Ishikawa (cell line): ENCODE results near the gene CYYR1.

ENCODE experiments used
- CEBPB ChIP-seq: IDR thresholded peaks from 2 replicates; pipeline ENCODE4 v1.6.1; 2012
- CREB1 ChIP-seq: IDR thresholded peaks from 2 replicates; pipeline ENCODE4 v1.6.1; 2012; ENCODE audit warnings: low read depth
- EGR1 ChIP-seq: IDR thresholded peaks from 2 replicates; pipeline ENCODE4 v1.6.1; 2012
- EP300 ChIP-seq: IDR thresholded peaks from 2 replicates; pipeline ENCODE4 v1.6.1; 2012; ENCODE audit warnings: borderline replicate concordance
- FOXM1 ChIP-seq: IDR thresholded peaks from 2 replicates; pipeline ENCODE4 v1.6.1; 2012; ENCODE audit warnings: low read depth, borderline replicate concordance
- NFIC ChIP-seq: IDR thresholded peaks from 2 replicates; pipeline ENCODE4 v1.6.1; 2012
- RAD21 ChIP-seq: IDR thresholded peaks from 2 replicates; pipeline ENCODE4 v1.6.1; 2012; ENCODE audit warnings: low read depth
- TAF1 ChIP-seq: IDR thresholded peaks from 2 replicates; pipeline ENCODE4 v1.6.1; 2012; ENCODE audit warnings: low read depth, mild to moderate bottlenecking
- TCF12 ChIP-seq: IDR thresholded peaks from 2 replicates; pipeline ENCODE4 v1.6.1; 2012; ENCODE audit warnings: low read depth
- TEAD4 ChIP-seq: IDR thresholded peaks from 2 replicates; pipeline ENCODE4 v1.6.1; 2012
- YY1 ChIP-seq: IDR thresholded peaks from 2 replicates; pipeline ENCODE4 v1.6.1; 2012; ENCODE audit warnings: low read depth
- ZBTB7A ChIP-seq: IDR thresholded peaks from 2 replicates; pipeline ENCODE4 v1.6.1; 2012; ENCODE audit warnings: low read depth
- TF ChIP-seq, protein P1 (sequence below): IDR thresholded peaks from 2 replicates; pipeline ENCODE4 v1.6.1; 2012
- TF ChIP-seq, protein P2 (sequence below): IDR thresholded peaks from 2 replicates; pipeline ENCODE4 v1.6.1; 2012; ENCODE audit warnings: low read depth, mild to moderate bottlenecking
- TF ChIP-seq, protein P3 (sequence below): IDR thresholded peaks from 2 replicates; pipeline ENCODE4 v1.6.1; 2012

Gene CYYR1

DNA sequence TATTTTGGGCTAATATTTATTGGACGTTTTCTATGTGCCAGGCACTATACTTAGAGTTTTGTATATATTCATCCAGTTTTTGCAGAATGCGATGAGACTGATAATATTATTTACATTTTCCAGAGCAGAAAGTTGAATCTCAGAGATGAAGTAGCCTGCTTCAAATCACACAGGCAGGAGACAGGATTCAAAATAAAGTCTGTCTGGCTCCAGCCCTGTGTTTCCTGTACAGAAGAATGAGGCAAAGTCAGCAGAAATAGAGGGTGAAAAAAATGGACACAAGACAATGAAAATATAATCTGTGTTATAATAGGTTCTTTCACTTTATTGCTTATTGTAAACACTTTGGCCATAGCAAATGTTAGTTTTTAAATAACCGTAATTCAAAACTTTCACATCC, 107.2 kb downstream of the CYYR1 start:
- no peak for TF ChIP-seq TAF1
- no peak for TF ChIP-seq TCF12
- TF ChIP-seq YY1, result no peak
- TF ChIP-seq, protein P1, sequence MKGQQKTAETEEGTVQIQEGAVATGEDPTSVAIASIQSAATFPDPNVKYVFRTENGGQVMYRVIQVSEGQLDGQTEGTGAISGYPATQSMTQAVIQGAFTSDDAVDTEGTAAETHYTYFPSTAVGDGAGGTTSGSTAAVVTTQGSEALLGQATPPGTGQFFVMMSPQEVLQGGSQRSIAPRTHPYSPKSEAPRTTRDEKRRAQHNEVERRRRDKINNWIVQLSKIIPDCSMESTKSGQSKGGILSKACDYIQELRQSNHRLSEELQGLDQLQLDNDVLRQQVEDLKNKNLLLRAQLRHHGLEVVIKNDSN, result no peak
- no peak for TF ChIP-seq CREB1
- no peak for TF ChIP-seq CEBPB
- TF ChIP-seq RAD21, result no peak
- TF ChIP-seq FOXM1, result no peak
- no peak for TF ChIP-seq EP300
- TF ChIP-seq NFIC, result no peak
- TF ChIP-seq EGR1, result no peak
- TF ChIP-seq ZBTB7A, result no peak
- TF ChIP-seq, protein P2, sequence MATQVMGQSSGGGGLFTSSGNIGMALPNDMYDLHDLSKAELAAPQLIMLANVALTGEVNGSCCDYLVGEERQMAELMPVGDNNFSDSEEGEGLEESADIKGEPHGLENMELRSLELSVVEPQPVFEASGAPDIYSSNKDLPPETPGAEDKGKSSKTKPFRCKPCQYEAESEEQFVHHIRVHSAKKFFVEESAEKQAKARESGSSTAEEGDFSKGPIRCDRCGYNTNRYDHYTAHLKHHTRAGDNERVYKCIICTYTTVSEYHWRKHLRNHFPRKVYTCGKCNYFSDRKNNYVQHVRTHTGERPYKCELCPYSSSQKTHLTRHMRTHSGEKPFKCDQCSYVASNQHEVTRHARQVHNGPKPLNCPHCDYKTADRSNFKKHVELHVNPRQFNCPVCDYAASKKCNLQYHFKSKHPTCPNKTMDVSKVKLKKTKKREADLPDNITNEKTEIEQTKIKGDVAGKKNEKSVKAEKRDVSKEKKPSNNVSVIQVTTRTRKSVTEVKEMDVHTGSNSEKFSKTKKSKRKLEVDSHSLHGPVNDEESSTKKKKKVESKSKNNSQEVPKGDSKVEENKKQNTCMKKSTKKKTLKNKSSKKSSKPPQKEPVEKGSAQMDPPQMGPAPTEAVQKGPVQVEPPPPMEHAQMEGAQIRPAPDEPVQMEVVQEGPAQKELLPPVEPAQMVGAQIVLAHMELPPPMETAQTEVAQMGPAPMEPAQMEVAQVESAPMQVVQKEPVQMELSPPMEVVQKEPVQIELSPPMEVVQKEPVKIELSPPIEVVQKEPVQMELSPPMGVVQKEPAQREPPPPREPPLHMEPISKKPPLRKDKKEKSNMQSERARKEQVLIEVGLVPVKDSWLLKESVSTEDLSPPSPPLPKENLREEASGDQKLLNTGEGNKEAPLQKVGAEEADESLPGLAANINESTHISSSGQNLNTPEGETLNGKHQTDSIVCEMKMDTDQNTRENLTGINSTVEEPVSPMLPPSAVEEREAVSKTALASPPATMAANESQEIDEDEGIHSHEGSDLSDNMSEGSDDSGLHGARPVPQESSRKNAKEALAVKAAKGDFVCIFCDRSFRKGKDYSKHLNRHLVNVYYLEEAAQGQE, result no peak
- TF ChIP-seq TEAD4, result no peak
- TF ChIP-seq, protein P3, sequence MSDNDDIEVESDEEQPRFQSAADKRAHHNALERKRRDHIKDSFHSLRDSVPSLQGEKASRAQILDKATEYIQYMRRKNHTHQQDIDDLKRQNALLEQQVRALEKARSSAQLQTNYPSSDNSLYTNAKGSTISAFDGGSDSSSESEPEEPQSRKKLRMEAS, result no peak

DNA sequence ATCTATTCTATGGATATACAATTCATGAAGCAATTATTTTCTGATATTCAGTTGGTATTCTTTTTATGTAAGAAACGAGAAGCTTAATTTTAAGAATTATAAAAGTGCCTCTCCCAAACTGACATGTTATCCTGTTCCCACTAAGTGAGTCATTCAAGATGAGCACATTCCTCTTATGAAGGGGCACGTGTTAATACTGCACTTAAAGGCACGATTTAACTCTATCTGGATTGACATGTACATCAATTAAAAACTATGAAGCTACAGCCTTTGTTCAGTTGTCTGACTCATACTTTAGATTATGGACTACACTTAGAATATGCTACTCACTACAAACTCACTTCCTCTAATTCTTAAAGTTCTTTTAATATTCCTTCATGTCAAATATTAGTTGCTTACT, 111.6 kb downstream of the CYYR1 start:
- TF ChIP-seq RAD21 (no peak), TAF1 (no peak), EP300 (no peak), FOXM1 (no peak), TEAD4 (no peak), ZBTB7A (no peak), CREB1 (no peak), YY1 (no peak)
- TF ChIP-seq, protein P2, result no peak
- TF ChIP-seq, protein P3, result no peak
- TF ChIP-seq, protein P1, result no peak

DNA sequence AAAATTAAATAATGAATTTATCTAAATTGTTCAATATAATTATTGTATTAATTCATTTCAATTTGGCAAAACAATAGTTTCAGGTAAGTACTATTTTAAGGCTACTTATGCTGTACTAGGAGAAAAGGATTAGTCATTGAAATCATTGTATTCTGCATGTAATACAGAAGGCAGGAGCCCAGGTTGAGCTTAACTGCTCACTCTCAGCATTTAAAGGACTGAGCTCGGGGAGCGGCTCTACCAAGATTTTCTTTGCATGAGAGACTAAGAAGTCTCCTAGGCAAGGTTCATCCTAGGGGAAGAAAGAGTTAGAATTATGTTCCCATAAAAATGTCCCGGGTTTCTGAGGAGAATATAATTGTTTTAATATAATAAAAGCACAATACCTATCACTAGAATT, 112.5 kb downstream of the CYYR1 start:
- TF ChIP-seq EP300 (no peak), CREB1 (no peak), NFIC (no peak), TEAD4 (no peak), TCF12 (no peak), YY1 (no peak), ZBTB7A (no peak), EGR1 (no peak), FOXM1 (no peak), RAD21 (no peak)
- TF ChIP-seq, protein P1, result no peak
- TF ChIP-seq, protein P3, result no peak
- TF ChIP-seq, protein P2, result no peak

DNA sequence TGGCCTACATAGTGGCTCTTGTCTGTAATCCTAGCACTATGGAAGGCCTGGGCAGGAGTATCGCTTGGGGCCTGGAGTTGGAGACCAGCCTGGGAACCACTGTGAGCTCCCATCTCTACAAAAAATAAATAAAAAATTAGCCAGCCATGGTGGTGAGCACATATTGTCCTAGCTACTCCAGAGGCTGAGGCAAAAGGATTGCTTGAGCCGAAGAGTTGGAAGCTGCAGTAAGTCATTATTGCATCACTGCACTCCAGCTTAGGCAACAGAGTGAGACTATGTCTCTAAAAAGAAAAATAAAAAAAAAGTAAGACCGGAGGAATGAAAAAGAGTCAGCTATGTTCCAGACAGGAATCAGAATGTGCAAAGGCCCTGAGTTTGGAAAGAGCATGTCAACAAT, 115.3 kb downstream of the CYYR1 start:
- TF ChIP-seq, protein P2, result no peak
- TF ChIP-seq CREB1 (no peak), EGR1 (no peak), TEAD4 (no peak), TCF12 (no peak), RAD21 (no peak), NFIC (no peak), ZBTB7A (no peak), EP300 (no peak), FOXM1 (no peak), CEBPB (no peak), TAF1 (no peak)
- TF ChIP-seq, protein P1, result no peak
- TF ChIP-seq, protein P3, result no peak
